ENCODE measurements around the gene CACNA1B.

GRCh38 chr9:138048184-138048583, 170.6 kb downstream of the CACNA1B start:
- TF ChIP-seq YY1 (IDR thresholded peaks at IDR 0.05; ENCODE audit: insufficient read depth, insufficient read length) (no peak), ZNF274 (IDR thresholded peaks at IDR 0.05; ENCODE audit: low read depth, low read length) (no peak)
